8988T (cell line): ENCODE results near the gene SLC2A13.
"Not testable (repeated sequence)": the region's sequence is repeated elsewhere in the genome, so short reads cannot be mapped to it uniquely, and the experiment has no call there.

ENCODE experiments used
- DNase-seq: peaks from one replicate; pipeline ENCODE4 v3.0.0; 2011

The SLC2A13 gene

GRCh38 chr12:39803151-39803550, 302.7 kb downstream of the SLC2A13 start:
- DNase-seq, result no peak

DNA sequence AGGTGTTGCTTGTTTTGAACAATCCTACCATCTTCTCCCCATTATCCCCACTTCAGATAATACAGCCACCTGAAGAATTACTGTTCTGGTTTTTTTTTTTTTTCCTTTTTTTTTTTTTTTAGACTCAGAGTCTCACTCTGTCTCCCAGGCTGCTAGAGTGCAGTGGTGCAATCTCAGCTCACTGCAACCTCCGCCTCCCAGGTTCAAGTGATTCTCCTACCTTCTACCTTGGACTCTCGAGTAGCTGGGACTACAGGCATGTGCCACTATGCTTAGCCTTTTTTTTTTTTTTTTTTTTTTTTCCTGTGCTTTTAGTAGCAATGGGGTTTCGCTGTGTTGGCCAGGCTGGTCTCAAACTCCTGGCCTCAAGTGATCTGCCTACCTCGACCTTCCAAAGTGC, 306.9 kb downstream of the SLC2A13 start:
- no peak for DNase-seq

GRCh38 chr12:39798429-39798828, 307.5 kb downstream of the SLC2A13 start:
- no peak for DNase-seq

- DNase-seq, result no peak
Measured at GRCh38 chr12:39795481-39795880, 310.4 kb downstream of the SLC2A13 start.

- DNase-seq, result no peak
Measured at GRCh38 chr12:39792938-39793337, 312.9 kb downstream of the SLC2A13 start.

- no peak for DNase-seq
Measured at GRCh38 chr12:39788239-39788638, 317.6 kb downstream of the SLC2A13 start.

- not testable (repeated sequence) for DNase-seq
Measured at GRCh38 chr12:39785814-39786213, 320.1 kb downstream of the SLC2A13 start.

- no peak for DNase-seq
Measured at GRCh38 chr12:39782026-39782545, 323.8 kb downstream of the SLC2A13 start.

GRCh38 chr12:39780913-39781446, 324.9 kb downstream of the SLC2A13 start:
- no peak for DNase-seq

DNA sequence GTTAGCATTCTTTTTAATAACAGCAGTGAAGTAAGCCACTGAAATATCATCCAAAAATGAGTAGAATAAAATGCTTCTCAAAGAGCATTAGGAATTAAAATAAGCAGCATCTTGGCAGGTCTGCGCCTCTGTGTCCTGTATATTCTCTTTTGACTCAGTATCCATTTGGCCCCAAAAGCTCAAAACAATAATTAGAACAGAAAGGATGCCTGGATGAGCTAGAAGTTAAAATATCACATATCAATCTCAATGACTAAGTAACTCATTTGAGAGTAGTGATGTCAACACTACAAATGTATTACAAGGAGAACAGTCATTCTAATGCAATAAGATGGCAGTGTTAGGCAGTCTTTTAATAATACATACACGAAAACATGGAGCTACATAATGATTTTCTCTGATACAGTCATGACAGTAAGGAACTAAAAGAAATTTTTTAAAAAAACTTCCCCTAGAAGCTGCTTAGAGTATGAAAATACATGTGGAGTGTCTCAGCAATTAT, 325.4 kb downstream of the SLC2A13 start:
- DNase-seq, result no peak

- no peak for DNase-seq
Measured at GRCh38 chr12:39779768-39780340, 326.0 kb downstream of the SLC2A13 start.

DNA sequence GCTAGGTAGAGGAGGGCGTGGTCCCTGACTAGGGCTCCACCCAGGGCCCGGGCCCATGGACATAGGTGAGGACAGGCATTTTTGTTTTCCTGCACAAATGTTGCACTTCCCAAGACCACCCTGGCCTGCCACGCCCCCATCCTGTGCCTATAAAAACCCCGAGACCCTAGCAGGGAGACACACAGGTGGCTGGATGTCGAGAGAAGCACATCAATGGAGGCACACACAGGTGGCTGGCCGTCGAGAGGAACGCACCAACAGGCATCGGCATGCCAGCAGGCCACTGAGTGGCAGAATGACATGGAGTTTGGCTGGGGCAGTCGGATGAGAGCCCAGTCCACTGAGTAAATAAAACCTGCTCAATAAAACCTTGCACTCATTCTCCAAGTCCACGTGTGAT, 328.4 kb downstream of the SLC2A13 start:
- DNase-seq, result no peak

DNA sequence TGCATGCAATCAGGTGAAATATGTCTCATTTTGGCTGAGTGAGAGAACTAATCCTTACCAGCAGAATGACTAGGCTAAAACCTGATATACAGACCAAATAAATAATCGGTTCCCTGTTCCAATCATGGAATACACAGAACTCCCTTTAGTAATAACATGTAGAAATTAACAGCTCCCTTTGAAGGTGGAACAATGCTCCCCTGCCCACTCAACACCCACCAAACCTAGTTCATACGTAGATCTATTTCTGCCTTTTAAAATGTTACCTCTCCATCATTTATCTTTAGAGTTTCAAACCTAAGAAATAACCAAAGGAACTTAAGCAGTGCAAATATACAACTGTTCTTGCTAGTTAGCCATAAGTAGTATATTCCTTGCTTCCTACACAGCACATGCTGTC, 332.6 kb downstream of the SLC2A13 start:
- DNase-seq, result no peak

GRCh38 chr12:39772821-39773259, 333.0 kb downstream of the SLC2A13 start:
- no peak for DNase-seq

- DNase-seq, result no peak
Measured at GRCh38 chr12:39771456-39771855, 334.4 kb downstream of the SLC2A13 start.

- no peak for DNase-seq
Measured at GRCh38 chr12:39764944-39765560, 340.8 kb downstream of the SLC2A13 start.

GRCh38 chr12:39763890-39764169, 342.1 kb downstream of the SLC2A13 start:
- DNase-seq, result no peak

DNA sequence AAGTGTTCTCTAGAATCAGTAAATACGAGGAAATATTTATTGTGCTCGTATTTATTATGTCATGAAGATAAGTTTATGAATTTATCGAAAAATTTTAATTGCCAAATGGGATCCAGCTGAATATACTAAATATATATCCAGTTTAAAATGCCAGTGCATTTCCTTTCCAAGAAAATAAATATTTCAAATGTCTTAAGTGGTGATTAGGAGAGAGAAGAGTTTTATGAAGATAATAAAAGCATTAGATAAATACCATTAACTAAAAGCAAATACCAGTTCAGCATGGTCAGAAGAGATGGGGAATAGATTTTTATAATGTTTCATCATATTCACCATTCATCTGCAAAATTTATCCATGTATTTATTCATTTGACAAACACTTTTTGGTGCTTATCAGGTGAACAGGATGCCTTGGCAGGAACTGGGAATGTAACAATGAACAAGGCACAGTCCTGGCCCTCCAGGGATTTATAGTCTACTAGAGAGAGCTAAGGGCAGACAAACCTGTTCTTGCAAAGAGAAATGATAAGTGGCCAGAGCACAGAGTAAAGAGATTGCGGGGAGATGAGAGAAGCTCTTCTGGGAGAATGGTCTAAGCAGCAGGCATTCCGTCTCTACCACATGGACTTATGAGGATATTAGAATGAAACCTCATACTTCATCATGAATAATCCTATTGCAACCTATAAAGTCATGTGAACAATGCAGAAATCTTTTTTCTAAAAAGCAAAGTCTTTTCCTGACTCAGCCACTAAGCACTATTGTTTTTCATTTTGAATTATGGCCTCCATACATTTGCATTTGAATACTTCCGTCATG, 342.6 kb downstream of the SLC2A13 start:
- no peak for DNase-seq

DNA sequence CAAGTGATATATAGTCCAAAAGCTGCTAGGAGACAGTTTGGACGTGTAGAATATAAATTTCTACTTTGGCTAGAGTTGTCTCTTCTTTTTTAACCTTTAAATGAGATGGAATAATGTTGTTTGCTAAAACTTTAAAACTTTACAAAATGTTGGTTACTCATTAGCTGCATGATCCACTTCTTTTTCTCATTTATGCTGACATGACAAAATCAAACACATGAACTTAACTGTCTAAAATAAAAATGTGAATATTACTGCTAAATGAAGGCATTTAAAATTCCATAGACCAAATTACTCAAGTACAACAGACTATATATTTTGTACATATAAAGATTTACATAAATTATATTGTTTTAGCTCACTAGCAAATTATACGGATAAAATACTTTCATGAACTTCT, 350.4 kb downstream of the SLC2A13 start:
- DNase-seq, result no peak

DNA sequence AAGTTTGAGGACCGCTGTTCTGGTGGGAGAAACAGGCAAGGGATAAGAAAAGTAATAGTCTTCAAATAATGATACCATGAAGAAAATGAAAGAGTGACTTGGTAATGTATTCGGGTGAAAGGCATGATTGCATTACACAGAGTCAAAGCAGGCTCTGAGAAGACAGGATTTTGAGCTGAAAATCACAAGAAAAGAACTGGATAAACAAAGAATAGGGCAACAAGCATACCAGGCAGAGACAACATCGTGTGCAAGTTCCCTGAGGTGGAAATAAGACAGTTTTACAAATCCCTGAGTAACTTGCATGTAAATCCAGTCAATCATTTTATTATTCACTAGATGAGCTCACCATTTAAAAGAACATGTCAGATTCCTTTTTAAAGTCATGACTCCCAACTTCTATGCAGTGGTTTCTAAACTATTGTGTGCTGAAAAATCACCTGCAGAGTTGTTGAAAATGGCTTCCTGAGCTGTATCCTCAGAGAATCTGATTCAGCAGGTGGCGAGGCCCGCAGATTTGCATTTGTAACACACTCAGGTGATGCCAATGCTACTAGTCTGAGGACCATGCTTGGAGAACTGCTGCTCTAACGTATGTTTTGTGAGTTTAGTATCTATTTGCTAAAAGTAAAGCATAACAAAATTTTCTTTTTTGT, 353.3 kb downstream of the SLC2A13 start:
- DNase-seq, result no peak

- DNase-seq, result not testable (repeated sequence)
Measured at GRCh38 chr12:39746151-39746550, 359.7 kb downstream of the SLC2A13 start.

- DNase-seq, result no peak
Measured at GRCh38 chr12:39743655-39744054, 362.2 kb downstream of the SLC2A13 start.

GRCh38 chr12:39736406-39736805, 369.5 kb downstream of the SLC2A13 start:
- DNase-seq, result no peak
